K562 (cell line): ENCODE data around the gene TAF10. TPM values are rescaled to one million over a fixed set of nuclear protein-coding genes. Genes with fewer than 3 reads are reported as not detected.

Experiments
- BMI1 ChIP-seq: fragments of 150-350 bp; IDR thresholded peaks from 2 replicates; pipeline ENCODE4 v1.6.1; 2014; ENCODE audit warnings: low read length
- CBX1 ChIP-seq: sonication (generic); IDR thresholded peaks from 2 replicates; pipeline ENCODE4 v1.6.1; 2016; ENCODE audit warnings: antibody characterized with exemption, low read depth, mild to moderate bottlenecking
- CREBBP ChIP-seq: IDR thresholded peaks from one replicate; pipeline ENCODE4 v1.6.1; 2012; ENCODE audit warnings: low read depth, mild to moderate bottlenecking, control low read depth, inconsistent platforms, low read length
- EHMT2 ChIP-seq: fragments of 450-650 bp; IDR thresholded peaks from 2 replicates; pipeline ENCODE4 v1.6.1; 2018; ENCODE audit warnings: antibody characterized with exemption
- GTF2A2 ChIP-seq: IDR thresholded peaks from 2 replicates; pipeline ENCODE4 v1.6.1; 2016; ENCODE audit warnings: mild to moderate bottlenecking, missing genetic modification characterization, missing compliant biosample characterization
- KLF10 ChIP-seq: fragments of 250-450 bp; sonication (Bioruptor Pico); IDR thresholded peaks from 2 replicates; pipeline ENCODE4 v1.6.1; 2021; ENCODE audit warnings: matching md5 sums
- KLF6 ChIP-seq: fragments of 250-450 bp; sonication (Bioruptor Pico); IDR thresholded peaks from 2 replicates; pipeline ENCODE4 v1.4.0; 2020; ENCODE audit warnings: mild to moderate bottlenecking, moderate library complexity, borderline replicate concordance
- POLR3G ChIP-seq: IDR thresholded peaks from 2 replicates; pipeline ENCODE4 v1.6.1; 2011; ENCODE audit not compliant: insufficient read length, insufficient replicate concordance; ENCODE audit errors: extremely low read depth
- RFX5 ChIP-seq: IDR thresholded peaks from 2 replicates; pipeline ENCODE4 v1.6.1; 2011; ENCODE audit warnings: low read depth, mild to moderate bottlenecking, improper control_type of control experiment, low read length
- RFX7 ChIP-seq: fragments of 250-450 bp; sonication (Bioruptor Pico); IDR thresholded peaks from 2 replicates; pipeline ENCODE4 v1.5.1; 2021; ENCODE audit warnings: mild to moderate bottlenecking
- TAF9B ChIP-seq: fragments of 450-650 bp; IDR thresholded peaks from 2 replicates; pipeline ENCODE4 v1.6.1; 2018; ENCODE audit warnings: mild to moderate bottlenecking; ENCODE audit not compliant: partially characterized antibody
- TBP ChIP-seq: optimal IDR thresholded peaks from 2 replicates; pipeline ENCODE3; 2011; ENCODE audit warnings: low read depth, low read length, improper control_type of control experiment
- YBX1 ChIP-seq: fragments of 450-650 bp; IDR thresholded peaks from 2 replicates; pipeline ENCODE4 v1.7.1; 2016; ENCODE audit warnings: mild to moderate bottlenecking
- ZNF79 ChIP-seq: fragments of 250-450 bp; sonication (Bioruptor Pico); IDR thresholded peaks from 2 replicates; pipeline ENCODE4 v1.4.0; 2020; ENCODE audit warnings: low read depth, mild to moderate bottlenecking, moderate library complexity
- ZNF830 ChIP-seq: fragments of 250-450 bp; sonication (Bioruptor Pico); IDR thresholded peaks from 2 replicates; pipeline ENCODE4 v1.5.0; 2021; ENCODE audit warnings: mild to moderate bottlenecking
- polyA plus RNA-seq, 8 experiments: library from polyadenylated mRNA; depleted of rRNA in 4 of 8; stranded (reverse) in 5 of 8; unstranded in 3 of 8; fragments of >200 nt; fragmentation: Nextera tagmentation in 2 of 8; fragmentation: Illumina TruSeq in 1 of 8; extraction: Ambion mirVana in 2 of 8; extraction: Trizol in 1 of 8; gene quantifications; 2 replicates each; pipeline versions ENCODE4 v1.2.1 to v1.2.3, GENCODE V29; 2011 to 2014; ENCODE audit warnings: inconsistent platforms in 1 of 8, missing spikeins in 1 of 8
- total RNA-seq, 7 experiments: library from RNA; depleted of rRNA in 6 of 7; stranded (reverse); fragments of >200 nt in 6 of 7; fragmentation: Illumina TruSeq in 2 of 7; extraction: Trizol in 2 of 7; gene quantifications; 2 replicates each; pipeline versions ENCODE4 v1.2.1 to v1.2.3, GENCODE V29; 2011 to 2021; ENCODE audit warnings: low replicate concordance in 1 of 7
- TF ChIP-seq, protein P1 (sequence below), 2 experiments: IDR thresholded peaks; 2 replicates each; pipeline ENCODE4 v1.6.1; 2011; ENCODE audit warnings: borderline replicate concordance in 1 of 2, control low read depth in 1 of 2, low read depth in 1 of 2, low read length in 1 of 2, mild to moderate bottlenecking in 1 of 2, mixed read lengths in 1 of 2, moderate library complexity in 1 of 2; ENCODE audit not compliant: insufficient read depth in 1 of 2, insufficient read length in 1 of 2, poor library complexity in 1 of 2, severe bottlenecking in 1 of 2; ENCODE audit errors: extremely low read depth in 1 of 2
- TF ChIP-seq, protein P2 (sequence below): fragments of 450-650 bp; formaldehyde crosslinking; IDR thresholded peaks from 2 replicates; pipeline ENCODE4 v1.4.0; 2020; ENCODE audit warnings: mild to moderate bottlenecking, moderate library complexity
- TF ChIP-seq, protein P3 (sequence below): fragments of 250-450 bp; sonication (Bioruptor Pico); IDR thresholded peaks from 2 replicates; pipeline ENCODE4 v1.8.0; 2022; ENCODE audit warnings: inconsistent platforms, mild to moderate bottlenecking, moderate library complexity, borderline replicate concordance
- TF ChIP-seq, protein P4 (sequence below): fragments of 450-650 bp; IDR thresholded peaks from 2 replicates; pipeline ENCODE4 v1.6.1; 2016; ENCODE audit warnings: borderline replicate concordance
- TF ChIP-seq, protein P5 (sequence below): fragments of 200-400 bp; formaldehyde crosslinking; IDR thresholded peaks from 2 replicates; pipeline ENCODE4 v1.6.1; 2017; ENCODE audit warnings: mild to moderate bottlenecking, low read depth, low read length, moderate library complexity
- TF ChIP-seq, protein P6 (sequence below): fragments of 250-450 bp; sonication (Bioruptor Pico); IDR thresholded peaks from 2 replicates; pipeline ENCODE4 v1.8.0; 2021; ENCODE audit warnings: moderate library complexity, mild to moderate bottlenecking, inconsistent platforms

TAF10 gene
- total and polyA plus RNA-seq, 9 of the 15 experiments (the other 6 are each of a cell fraction or from before 2014, with no cell fraction given): 19.5 to 197 (median 121) TPM

DNA sequence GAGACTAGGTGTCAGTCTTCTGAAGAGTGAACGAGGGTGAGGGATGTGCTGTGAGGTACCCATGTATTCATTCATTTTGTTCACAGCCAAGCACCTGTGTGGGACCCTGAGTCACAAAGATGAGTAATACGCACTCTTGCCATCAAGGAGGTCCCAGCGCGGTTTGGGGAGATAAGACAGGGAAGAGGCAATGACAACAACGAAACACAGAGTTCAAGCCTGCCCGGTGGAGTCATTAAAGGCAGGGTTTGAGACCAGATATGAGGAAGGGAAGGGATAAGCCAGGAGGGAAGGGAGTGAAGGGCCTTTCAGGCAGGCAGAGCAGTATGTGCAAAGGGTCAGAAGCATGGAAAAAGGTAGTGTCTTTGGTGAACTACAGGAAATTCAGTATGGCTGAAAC, 39.0 kb upstream of the TAF10 start (continued):
- TF ChIP-seq, protein P1, sequence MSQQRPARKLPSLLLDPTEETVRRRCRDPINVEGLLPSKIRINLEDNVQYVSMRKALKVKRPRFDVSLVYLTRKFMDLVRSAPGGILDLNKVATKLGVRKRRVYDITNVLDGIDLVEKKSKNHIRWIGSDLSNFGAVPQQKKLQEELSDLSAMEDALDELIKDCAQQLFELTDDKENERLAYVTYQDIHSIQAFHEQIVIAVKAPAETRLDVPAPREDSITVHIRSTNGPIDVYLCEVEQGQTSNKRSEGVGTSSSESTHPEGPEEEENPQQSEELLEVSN (IDR thresholded peaks at IDR 0.05; ENCODE audit: borderline replicate concordance in 1 of 2, extremely low read depth in 1 of 2, insufficient read depth in 1 of 2, insufficient read length in 1 of 2, low read depth in 1 of 2, low read length in 1 of 2, poor library complexity in 1 of 2, severe bottlenecking in 1 of 2): no peak
- TF ChIP-seq, protein P2, sequence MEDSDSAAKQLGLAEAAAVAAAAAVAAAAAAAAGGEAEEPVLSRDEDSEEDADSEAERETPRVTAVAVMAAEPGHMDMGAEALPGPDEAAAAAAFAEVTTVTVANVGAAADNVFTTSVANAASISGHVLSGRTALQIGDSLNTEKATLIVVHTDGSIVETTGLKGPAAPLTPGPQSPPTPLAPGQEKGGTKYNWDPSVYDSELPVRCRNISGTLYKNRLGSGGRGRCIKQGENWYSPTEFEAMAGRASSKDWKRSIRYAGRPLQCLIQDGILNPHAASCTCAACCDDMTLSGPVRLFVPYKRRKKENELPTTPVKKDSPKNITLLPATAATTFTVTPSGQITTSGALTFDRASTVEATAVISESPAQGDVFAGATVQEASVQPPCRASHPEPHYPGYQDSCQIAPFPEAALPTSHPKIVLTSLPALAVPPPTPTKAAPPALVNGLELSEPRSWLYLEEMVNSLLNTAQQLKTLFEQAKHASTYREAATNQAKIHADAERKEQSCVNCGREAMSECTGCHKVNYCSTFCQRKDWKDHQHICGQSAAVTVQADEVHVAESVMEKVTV (CRISPR knock-in tag): no peak
- no peak for TF ChIP-seq RFX7 (CRISPR knock-in tag)
- TF ChIP-seq KLF6 (CRISPR knock-in tag): no peak
- TF ChIP-seq CBX1: no peak
- no peak for TF ChIP-seq TBP
- TF ChIP-seq GTF2A2 (tag): no peak
- TF ChIP-seq, protein P3, sequence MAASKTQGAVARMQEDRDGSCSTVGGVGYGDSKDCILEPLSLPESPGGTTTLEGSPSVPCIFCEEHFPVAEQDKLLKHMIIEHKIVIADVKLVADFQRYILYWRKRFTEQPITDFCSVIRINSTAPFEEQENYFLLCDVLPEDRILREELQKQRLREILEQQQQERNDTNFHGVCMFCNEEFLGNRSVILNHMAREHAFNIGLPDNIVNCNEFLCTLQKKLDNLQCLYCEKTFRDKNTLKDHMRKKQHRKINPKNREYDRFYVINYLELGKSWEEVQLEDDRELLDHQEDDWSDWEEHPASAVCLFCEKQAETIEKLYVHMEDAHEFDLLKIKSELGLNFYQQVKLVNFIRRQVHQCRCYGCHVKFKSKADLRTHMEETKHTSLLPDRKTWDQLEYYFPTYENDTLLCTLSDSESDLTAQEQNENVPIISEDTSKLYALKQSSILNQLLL (CRISPR knock-in tag): no peak
- TF ChIP-seq, protein P4, sequence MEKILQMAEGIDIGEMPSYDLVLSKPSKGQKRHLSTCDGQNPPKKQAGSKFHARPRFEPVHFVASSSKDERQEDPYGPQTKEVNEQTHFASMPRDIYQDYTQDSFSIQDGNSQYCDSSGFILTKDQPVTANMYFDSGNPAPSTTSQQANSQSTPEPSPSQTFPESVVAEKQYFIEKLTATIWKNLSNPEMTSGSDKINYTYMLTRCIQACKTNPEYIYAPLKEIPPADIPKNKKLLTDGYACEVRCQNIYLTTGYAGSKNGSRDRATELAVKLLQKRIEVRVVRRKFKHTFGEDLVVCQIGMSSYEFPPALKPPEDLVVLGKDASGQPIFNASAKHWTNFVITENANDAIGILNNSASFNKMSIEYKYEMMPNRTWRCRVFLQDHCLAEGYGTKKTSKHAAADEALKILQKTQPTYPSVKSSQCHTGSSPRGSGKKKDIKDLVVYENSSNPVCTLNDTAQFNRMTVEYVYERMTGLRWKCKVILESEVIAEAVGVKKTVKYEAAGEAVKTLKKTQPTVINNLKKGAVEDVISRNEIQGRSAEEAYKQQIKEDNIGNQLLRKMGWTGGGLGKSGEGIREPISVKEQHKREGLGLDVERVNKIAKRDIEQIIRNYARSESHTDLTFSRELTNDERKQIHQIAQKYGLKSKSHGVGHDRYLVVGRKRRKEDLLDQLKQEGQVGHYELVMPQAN: no peak
- TF ChIP-seq, protein P5, sequence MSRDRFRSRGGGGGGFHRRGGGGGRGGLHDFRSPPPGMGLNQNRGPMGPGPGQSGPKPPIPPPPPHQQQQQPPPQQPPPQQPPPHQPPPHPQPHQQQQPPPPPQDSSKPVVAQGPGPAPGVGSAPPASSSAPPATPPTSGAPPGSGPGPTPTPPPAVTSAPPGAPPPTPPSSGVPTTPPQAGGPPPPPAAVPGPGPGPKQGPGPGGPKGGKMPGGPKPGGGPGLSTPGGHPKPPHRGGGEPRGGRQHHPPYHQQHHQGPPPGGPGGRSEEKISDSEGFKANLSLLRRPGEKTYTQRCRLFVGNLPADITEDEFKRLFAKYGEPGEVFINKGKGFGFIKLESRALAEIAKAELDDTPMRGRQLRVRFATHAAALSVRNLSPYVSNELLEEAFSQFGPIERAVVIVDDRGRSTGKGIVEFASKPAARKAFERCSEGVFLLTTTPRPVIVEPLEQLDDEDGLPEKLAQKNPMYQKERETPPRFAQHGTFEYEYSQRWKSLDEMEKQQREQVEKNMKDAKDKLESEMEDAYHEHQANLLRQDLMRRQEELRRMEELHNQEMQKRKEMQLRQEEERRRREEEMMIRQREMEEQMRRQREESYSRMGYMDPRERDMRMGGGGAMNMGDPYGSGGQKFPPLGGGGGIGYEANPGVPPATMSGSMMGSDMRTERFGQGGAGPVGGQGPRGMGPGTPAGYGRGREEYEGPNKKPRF: no peak
- TF ChIP-seq KLF10 (CRISPR knock-in tag): no peak
- TF ChIP-seq EHMT2: 0 out of 2 replicates have a peak, but pooled peaks have one; percentile 51
- TF ChIP-seq, protein P6, sequence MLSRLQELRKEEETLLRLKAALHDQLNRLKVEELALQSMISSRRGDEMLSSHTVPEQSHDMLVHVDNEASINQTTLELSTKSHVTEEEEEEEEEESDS: no peak
- no peak for TF ChIP-seq ZNF830 (CRISPR knock-in tag)
- no peak for TF ChIP-seq YBX1
- TF ChIP-seq RFX5: no peak
- TF ChIP-seq TAF9B: no peak
- no peak for TF ChIP-seq CREBBP
- no peak for TF ChIP-seq ZNF79
- TF ChIP-seq BMI1: no peak
- no peak for TF ChIP-seq POLR3G
